ENCODE measurements around the gene CARM1.
A peak's percentile ranks its signal among the peaks of the same experiment; 100 is the strongest.

CARM1 gene

GRCh38 chr19:10918359-10918758, 47.0 kb downstream of the CARM1 start:
- Histone ChIP-seq H3K27me3 (ENCODE audit: control insufficient read depth in 1 of 2, insufficient read depth in 2 of 2, low read length in 2 of 2) (no peaks in the 10 kb centered on the region), H3K36me3 (ENCODE audit: insufficient read depth, low read length) (peaks cover 47% of the 10 kb centered on the region), H3K4me1 (ENCODE audit: insufficient read depth, low read length) (no peaks in the 10 kb centered on the region), H3K4me3 (ENCODE audit: low read depth in 1 of 2, low read length in 2 of 2) (no peak overlapping the region), H3K9ac (ENCODE audit: low read length) (no peak overlapping the region), H3K27ac (ENCODE audit: low read depth, low read length) (no peak overlapping the region), H3K9me3 (ENCODE audit: low read length) (no peaks in the 10 kb centered on the region)

DNA sequence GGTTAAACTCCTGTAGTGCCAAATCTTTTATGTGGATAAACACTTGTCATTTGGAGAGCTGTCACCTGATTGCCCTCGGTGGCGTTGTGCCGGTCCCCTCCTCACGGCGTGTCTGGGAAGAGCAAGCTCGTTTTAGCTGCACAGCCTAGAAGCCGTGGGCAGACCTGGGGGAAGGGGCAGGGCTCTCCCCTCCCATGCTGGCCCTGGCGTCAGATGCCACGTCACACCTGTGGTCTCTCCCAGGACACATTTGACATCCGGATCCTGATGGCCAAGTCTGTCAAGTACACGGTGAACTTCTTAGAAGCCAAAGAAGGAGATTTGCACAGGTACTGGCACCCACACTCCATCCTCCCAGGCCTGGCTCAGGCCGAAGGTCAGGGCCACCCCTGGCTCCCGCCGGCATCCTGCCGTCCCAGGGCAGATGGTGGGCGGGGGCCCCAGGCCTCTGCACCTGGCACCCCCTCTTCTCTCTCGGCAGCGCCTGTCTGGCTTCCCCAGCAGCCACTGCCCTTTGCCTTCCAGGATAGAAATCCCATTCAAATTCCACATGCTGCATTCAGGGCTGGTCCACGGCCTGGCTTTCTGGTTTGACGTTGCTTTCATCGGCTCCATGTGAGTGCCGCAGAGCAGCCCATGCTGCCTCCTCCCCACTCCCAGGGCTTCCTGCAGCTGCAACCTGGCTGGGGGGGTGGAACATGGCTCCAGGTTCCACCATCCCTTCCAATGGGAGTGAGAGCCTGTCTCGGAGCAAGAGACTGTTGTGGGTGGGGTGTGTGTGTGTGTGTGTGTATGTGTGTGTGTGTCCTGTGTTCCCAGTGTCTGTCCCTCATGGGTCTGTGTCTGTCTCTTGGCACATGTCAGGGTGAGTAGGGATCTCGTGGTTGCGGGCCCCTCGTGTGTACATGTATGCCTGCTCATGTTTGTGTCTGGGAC, 48.3 kb downstream of the CARM1 start:
- Histone ChIP-seq H3K27me3 (ENCODE audit: control insufficient read depth in 1 of 2, insufficient read depth in 2 of 2, low read length in 2 of 2) (no peaks in the 10 kb centered on the region), H3K9ac (ENCODE audit: low read length) (no peak overlapping the region), H3K4me3 (ENCODE audit: low read depth in 1 of 2, low read length in 2 of 2) (no peak overlapping the region), H3K36me3 (ENCODE audit: insufficient read depth, low read length) (peaks cover 48% of the 10 kb centered on the region), H3K27ac (ENCODE audit: low read depth, low read length) (no peak overlapping the region), H3K4me1 (ENCODE audit: insufficient read depth, low read length) (no peaks in the 10 kb centered on the region), H3K9me3 (ENCODE audit: low read length) (no peaks in the 10 kb centered on the region)

DNA sequence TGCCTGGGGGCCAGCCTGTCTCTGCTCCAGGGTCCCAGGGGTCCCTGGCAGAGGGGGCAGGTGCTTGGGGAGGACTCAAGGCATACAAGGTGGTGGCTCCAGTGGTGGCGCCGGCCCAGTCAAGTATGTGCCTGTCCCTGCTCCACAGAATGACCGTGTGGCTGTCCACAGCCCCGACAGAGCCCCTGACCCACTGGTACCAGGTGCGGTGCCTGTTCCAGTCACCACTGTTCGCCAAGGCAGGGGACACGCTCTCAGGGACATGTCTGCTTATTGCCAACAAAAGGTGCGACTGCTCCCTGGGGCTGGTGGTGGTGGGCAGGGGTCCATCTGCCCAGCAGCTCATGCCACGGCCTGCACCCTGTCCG, 48.9 kb downstream of the CARM1 start:
- H3K27ac ChIP-seq (ENCODE audit: low read depth, low read length): no peak overlapping the region
- no peaks in the 10 kb centered on the region for H3K4me1 ChIP-seq (ENCODE audit: insufficient read depth, low read length)
- no peaks in the 10 kb centered on the region for H3K27me3 ChIP-seq (ENCODE audit: control insufficient read depth in 1 of 2, insufficient read depth in 2 of 2, low read length in 2 of 2)
- peaks cover 48% of the 10 kb centered on the region for H3K36me3 ChIP-seq (ENCODE audit: insufficient read depth, low read length)
- no peak overlapping the region for H3K4me3 ChIP-seq (ENCODE audit: low read depth in 1 of 2, low read length in 2 of 2)
- no peak overlapping the region for H3K9ac ChIP-seq (ENCODE audit: low read length)
- H3K9me3 ChIP-seq (ENCODE audit: low read length): no peaks in the 10 kb centered on the region

GRCh38 chr19:10920781-10921180, 49.4 kb downstream of the CARM1 start:
- Histone ChIP-seq H3K9ac (ENCODE audit: low read length) (no peak overlapping the region), H3K4me1 (ENCODE audit: insufficient read depth, low read length) (no peaks in the 10 kb centered on the region), H3K36me3 (ENCODE audit: insufficient read depth, low read length) (peaks cover 47% of the 10 kb centered on the region), H3K9me3 (ENCODE audit: low read length) (no peaks in the 10 kb centered on the region), H3K4me3 (ENCODE audit: low read depth in 1 of 2, low read length in 2 of 2) (no peak overlapping the region), H3K27me3 (ENCODE audit: control insufficient read depth in 1 of 2, insufficient read depth in 2 of 2, low read length in 2 of 2) (no peaks in the 10 kb centered on the region), H3K27ac (ENCODE audit: low read depth, low read length) (no peak overlapping the region)

DNA sequence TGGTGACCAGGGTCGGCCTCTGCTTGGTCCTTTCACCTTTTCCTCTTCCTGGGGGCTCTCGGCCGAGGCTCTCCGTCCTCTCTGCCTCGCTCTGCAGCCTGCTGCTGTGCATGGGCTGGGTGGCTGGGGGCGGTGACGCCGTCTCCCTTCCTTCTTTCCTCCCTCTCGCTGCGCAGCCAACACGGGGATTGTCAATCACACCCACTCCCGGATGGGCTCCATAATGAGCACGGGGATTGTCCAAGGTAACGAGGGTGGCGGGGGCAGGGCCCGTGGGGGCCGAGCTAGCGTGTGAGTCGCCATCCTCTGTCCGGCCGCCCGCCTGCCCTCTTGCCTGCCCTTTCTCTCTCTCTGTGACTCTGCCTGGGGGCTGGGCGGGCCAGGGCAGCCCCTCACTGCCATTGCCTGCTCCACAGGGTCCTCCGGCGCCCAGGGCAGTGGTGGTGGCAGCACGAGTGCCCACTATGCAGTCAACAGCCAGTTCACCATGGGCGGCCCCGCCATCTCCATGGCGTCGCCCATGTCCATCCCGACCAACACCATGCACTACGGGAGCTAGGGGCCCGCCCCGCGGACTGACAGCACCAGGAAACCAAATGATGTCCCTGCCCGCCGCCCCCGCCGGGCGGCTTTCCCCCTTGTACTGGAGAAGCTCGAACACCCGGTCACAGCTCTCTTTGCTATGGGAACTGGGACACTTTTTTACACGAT, 50.0 kb downstream of the CARM1 start:
- Histone ChIP-seq H3K4me3 (ENCODE audit: low read depth in 1 of 2, low read length in 2 of 2) (no peak overlapping the region), H3K27ac (ENCODE audit: low read depth, low read length) (no peak overlapping the region), H3K36me3 (ENCODE audit: insufficient read depth, low read length) (peaks cover 47% of the 10 kb centered on the region)

DNA sequence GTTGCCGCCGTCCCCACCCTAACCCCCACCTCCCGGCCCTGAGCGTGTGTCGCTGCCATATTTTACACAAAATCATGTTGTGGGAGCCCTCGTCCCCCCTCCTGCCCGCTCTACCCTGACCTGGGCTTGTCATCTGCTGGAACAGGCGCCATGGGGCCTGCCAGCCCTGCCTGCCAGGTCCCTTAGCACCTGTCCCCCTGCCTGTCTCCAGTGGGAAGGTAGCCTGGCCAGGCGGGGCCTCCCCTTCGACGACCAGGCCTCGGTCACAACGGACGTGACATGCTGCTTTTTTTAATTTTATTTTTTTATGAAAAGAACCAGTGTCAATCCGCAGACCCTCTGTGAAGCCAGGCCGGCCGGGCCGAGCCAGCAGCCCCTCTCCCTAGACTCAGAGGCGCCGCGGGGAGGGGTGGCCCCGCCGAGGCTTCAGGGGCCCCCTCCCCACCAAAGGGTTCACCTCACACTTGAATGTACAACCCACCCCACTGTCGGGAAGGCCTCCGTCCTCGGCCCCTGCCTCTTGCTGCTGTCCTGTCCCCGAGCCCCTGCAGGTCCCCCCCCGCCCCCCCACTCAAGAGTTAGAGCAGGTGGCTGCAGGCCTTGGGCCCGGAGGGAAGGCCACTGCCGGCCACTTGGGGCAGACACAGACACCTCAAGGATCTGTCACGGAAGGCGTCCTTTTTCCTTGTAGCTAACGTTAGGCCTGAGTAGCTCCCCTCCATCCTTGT, 50.7 kb downstream of the CARM1 start:
- Histone ChIP-seq H3K27me3 (ENCODE audit: control insufficient read depth in 1 of 2, insufficient read depth in 2 of 2, low read length in 2 of 2) (no peaks in the 10 kb centered on the region), H3K4me1 (ENCODE audit: insufficient read depth, low read length) (no peaks in the 10 kb centered on the region), H3K4me3 (ENCODE audit: low read depth in 1 of 2, low read length in 2 of 2) (no peak overlapping the region), H3K9me3 (ENCODE audit: low read length) (no peaks in the 10 kb centered on the region), H3K27ac (ENCODE audit: low read depth, low read length) (no peak overlapping the region), H3K36me3 (ENCODE audit: insufficient read depth, low read length) (peaks cover 47% of the 10 kb centered on the region), H3K9ac (ENCODE audit: low read length) (no peak overlapping the region)

More for the DNA sequence above, 50.0 kb downstream of the CARM1 start:
- no peak overlapping the region for H3K9ac ChIP-seq (ENCODE audit: low read length)
- H3K27me3 ChIP-seq (ENCODE audit: control insufficient read depth in 1 of 2, insufficient read depth in 2 of 2, low read length in 2 of 2): no peaks in the 10 kb centered on the region
- H3K4me1 ChIP-seq (ENCODE audit: insufficient read depth, low read length): no peaks in the 10 kb centered on the region
- no peaks in the 10 kb centered on the region for H3K9me3 ChIP-seq (ENCODE audit: low read length)

- H3K4me1 ChIP-seq (ENCODE audit: insufficient read depth, low read length): peaks cover 4% of the 10 kb centered on the region
- no peak overlapping the region for H3K9ac ChIP-seq (ENCODE audit: low read length)
- H3K4me3 ChIP-seq (ENCODE audit: low read depth in 1 of 2, low read length in 2 of 2): no peak overlapping the region
- H3K27ac ChIP-seq (ENCODE audit: low read depth, low read length): no peak overlapping the region
- H3K27me3 ChIP-seq (ENCODE audit: control insufficient read depth in 1 of 2, insufficient read depth in 2 of 2, low read length in 2 of 2): no peaks in the 10 kb centered on the region
- H3K9me3 ChIP-seq (ENCODE audit: low read length): no peaks in the 10 kb centered on the region
- peaks cover 47% of the 10 kb centered on the region for H3K36me3 ChIP-seq (ENCODE audit: insufficient read depth, low read length)
These were observed 51.3 kb downstream of the CARM1 start for GRCh38 chr19:10922638-10923014.

DNA sequence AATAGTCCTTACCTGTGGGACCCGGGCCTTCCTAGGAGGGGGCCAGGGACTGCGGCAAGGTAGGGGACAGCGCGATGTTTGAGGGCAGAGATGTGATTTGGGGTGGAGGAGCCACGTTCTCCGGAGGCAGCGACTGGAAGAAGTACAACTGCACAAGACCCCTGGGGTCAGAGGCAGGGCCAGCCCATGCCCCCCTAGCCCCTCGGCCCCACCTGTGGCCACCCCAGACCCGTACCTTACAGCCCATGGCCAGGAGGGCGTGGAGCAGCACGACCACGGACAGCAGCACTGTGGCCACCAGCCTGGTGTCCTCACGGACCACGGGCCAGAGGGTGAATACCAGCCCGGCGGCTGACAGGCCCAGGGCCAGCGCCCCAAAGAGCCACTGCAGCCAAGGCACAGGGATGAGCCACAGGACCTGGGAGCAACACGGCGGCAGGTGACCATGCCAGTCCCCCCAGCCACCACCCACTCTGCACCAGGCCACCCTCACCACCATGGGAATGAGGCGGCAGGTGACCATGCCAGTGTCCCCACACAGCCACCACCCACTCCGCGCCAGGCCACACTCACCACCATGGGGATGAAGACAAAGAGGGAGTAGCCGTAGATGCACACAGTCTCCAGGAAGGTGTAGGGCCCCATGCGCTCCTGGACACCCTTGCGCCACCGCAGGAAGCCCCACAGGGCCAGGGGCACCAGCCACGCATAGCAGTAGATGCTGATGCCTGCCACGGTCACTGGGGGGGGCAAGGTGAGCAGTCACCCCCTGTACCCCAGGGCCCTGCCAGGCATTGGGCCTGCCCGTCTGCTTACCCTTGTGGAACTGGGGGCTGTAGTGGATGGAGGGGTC, 52.1 kb downstream of the CARM1 start:
- peaks cover 8% of the 10 kb centered on the region for H3K4me1 ChIP-seq (ENCODE audit: insufficient read depth, low read length)
- H3K9ac ChIP-seq (ENCODE audit: low read length): no peak overlapping the region
- H3K27me3 ChIP-seq (ENCODE audit: control insufficient read depth in 1 of 2, insufficient read depth in 2 of 2, low read length in 2 of 2): no peaks in the 10 kb centered on the region
- H3K36me3 ChIP-seq (ENCODE audit: insufficient read depth, low read length): peaks cover 39% of the 10 kb centered on the region
- no peak overlapping the region for H3K4me3 ChIP-seq (ENCODE audit: low read depth in 1 of 2, low read length in 2 of 2)
- H3K27ac ChIP-seq (ENCODE audit: low read depth, low read length): no peak overlapping the region
- no peaks in the 10 kb centered on the region for H3K9me3 ChIP-seq (ENCODE audit: low read length)

- Histone ChIP-seq H3K36me3 (ENCODE audit: insufficient read depth, low read length) (peaks cover 28% of the 10 kb centered on the region), H3K4me1 (ENCODE audit: insufficient read depth, low read length) (peaks cover 11% of the 10 kb centered on the region), H3K27me3 (ENCODE audit: control insufficient read depth in 1 of 2, insufficient read depth in 2 of 2, low read length in 2 of 2) (no peaks in the 10 kb centered on the region), H3K9ac (ENCODE audit: low read length) (no peak overlapping the region), H3K27ac (ENCODE audit: low read depth, low read length) (no peak overlapping the region), H3K4me3 (ENCODE audit: low read depth in 1 of 2, low read length in 2 of 2) (no peak overlapping the region), H3K9me3 (ENCODE audit: low read length) (no peaks in the 10 kb centered on the region)
These were observed 53.2 kb downstream of the CARM1 start for GRCh38 chr19:10924597-10924996.

DNA sequence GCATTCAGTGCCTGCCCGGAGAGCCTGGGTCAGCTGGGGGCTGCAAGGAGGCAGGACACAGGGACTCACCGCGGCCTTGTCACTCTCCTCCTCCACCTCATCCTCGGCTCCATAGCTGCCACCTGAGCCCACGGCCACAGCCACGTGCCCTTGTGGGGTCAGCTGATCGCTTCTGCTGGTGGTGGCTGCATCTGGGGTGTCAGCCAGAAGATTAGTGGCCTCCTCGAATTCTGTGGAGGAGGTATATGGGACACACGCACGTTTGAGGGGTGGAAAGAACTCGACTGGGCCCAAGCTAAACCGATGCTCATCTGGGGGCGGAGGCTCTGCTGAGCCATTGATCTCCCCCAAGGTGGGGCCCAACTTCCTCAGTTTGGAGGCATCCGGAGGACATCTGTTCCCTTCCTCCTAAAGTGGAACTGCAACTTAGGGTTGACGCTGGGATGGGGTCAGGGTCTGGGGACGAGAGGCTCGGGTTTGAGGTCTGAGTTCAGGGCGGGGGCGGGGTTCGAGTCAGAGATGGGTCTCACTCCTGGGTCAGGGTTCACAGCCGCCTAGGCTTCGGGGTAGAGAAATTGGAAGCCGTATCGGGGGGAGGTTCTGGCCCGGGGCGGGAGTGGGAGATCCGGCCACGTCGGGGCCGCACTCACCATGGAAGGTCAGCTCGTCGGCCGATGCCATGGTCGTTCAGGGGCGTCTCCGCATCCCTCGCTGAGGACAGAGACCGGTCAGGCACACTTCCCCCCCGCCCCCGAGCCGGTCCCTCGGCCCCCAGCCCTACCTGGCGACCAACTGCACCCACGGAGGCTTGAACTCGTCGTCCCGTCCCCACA, 56.6 kb downstream of the CARM1 start:
- Histone ChIP-seq H3K36me3 (ENCODE audit: insufficient read depth, low read length) (peaks cover 21% of the 10 kb centered on the region), H3K9me3 (ENCODE audit: low read length) (no peaks in the 10 kb centered on the region), H3K4me3 (ENCODE audit: low read depth in 1 of 2, low read length in 2 of 2) (peak overlapping the region; percentile 80 to 87), H3K4me1 (ENCODE audit: insufficient read depth, low read length) (peaks cover 20% of the 10 kb centered on the region), H3K27ac (ENCODE audit: low read depth, low read length) (peak overlapping the region; percentile 63), H3K9ac (ENCODE audit: low read length) (peak overlapping the region; percentile 61), H3K27me3 (ENCODE audit: control insufficient read depth in 1 of 2, insufficient read depth in 2 of 2, low read length in 2 of 2) (no peaks in the 10 kb centered on the region)
